ENCODE data around the gene OR1E1. TPM values are rescaled to one million over a fixed set of nuclear protein-coding genes. Genes with fewer than 3 reads are reported as not detected.
"Not testable (repeated sequence)": the region's sequence is repeated elsewhere in the genome, so short reads cannot be mapped to it uniquely, and the experiment has no call there.

The OR1E1 gene
- total and polyA plus RNA-seq, 12 donors = not detected

DNA sequence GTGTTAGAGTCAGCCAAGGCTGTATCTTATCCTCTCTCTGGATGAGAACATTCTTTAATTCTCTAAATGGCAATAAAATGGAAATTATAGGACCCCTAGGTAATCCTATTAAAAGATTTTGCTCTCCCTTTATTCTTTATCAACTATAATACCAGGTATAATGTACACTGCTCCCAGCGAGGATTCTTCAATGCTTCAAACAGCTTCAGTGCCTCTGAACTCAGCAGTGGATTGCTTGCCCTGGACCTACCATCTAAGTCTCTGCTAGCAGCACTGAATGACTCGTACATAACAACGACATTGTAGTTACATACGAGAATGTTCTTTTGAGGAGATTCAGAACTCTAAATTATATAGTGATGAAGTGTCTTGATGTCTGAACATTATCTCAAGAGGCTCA is 8.4 kb downstream of the OR1E1 start:
- no peaks in the 10 kb centered on the region for H3K36me3 ChIP-seq (replicated peaks in 1 of 2)
- no peaks in the 10 kb centered on the region for H3K4me1 ChIP-seq (replicated peaks in 1 of 2)
- no peak overlapping the region for H3K27ac ChIP-seq
- H3K9me3 ChIP-seq (replicated peaks in 1 of 3) = no peaks in the 10 kb centered on the region
- no peak for TF ChIP-seq POLR2A (IDR thresholded peaks at IDR 0.05)
- TF ChIP-seq, protein P1, sequence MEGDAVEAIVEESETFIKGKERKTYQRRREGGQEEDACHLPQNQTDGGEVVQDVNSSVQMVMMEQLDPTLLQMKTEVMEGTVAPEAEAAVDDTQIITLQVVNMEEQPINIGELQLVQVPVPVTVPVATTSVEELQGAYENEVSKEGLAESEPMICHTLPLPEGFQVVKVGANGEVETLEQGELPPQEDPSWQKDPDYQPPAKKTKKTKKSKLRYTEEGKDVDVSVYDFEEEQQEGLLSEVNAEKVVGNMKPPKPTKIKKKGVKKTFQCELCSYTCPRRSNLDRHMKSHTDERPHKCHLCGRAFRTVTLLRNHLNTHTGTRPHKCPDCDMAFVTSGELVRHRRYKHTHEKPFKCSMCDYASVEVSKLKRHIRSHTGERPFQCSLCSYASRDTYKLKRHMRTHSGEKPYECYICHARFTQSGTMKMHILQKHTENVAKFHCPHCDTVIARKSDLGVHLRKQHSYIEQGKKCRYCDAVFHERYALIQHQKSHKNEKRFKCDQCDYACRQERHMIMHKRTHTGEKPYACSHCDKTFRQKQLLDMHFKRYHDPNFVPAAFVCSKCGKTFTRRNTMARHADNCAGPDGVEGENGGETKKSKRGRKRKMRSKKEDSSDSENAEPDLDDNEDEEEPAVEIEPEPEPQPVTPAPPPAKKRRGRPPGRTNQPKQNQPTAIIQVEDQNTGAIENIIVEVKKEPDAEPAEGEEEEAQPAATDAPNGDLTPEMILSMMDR (IDR thresholded peaks at IDR 0.05) = no peak
- peaks cover 12% of the 10 kb centered on the region for H3K27me3 ChIP-seq
- intact Hi-C loops (cut with DNase I) = no loop called here
- WGBS, 4 donors = 59 to 67% (median 61%) methylated on average over 4 of the region's 4 CpGs
- DNase-seq = no peak
- H3K4me3 ChIP-seq = no peak overlapping the region

GRCh38 chr17:3385869-3386816 is 12.1 kb downstream of the OR1E1 start, which contains the start of gene OR3A2:
Gene OR3A2 (minus strand): TSS chr17:3386308.
- H3K4me3 ChIP-seq = no peak within 1 kb of the TSS
- intact Hi-C loops (cut with DNase I) = no loop called here
- TF ChIP-seq POLR2A (IDR thresholded peaks at IDR 0.05) = no peak
- TF ChIP-seq, protein P1 (IDR thresholded peaks at IDR 0.05) = no peak
- H3K27ac ChIP-seq = no peak within 1 kb of the TSS
- no peak for DNase-seq
- WGBS, 4 donors = 22 to 37% (median 27%) methylated on average over 38 to 92 of the region's 92 CpGs
- no peaks in the 10 kb centered on the region for H3K4me1 ChIP-seq (replicated peaks in 1 of 2)
- H3K9me3 ChIP-seq (replicated peaks in 1 of 3) = no peaks in the 10 kb centered on the region
- no peaks in the 10 kb centered on the region for H3K36me3 ChIP-seq (replicated peaks in 1 of 2)
- H3K27me3 ChIP-seq = peaks cover 10% of the 10 kb centered on the region

DNA sequence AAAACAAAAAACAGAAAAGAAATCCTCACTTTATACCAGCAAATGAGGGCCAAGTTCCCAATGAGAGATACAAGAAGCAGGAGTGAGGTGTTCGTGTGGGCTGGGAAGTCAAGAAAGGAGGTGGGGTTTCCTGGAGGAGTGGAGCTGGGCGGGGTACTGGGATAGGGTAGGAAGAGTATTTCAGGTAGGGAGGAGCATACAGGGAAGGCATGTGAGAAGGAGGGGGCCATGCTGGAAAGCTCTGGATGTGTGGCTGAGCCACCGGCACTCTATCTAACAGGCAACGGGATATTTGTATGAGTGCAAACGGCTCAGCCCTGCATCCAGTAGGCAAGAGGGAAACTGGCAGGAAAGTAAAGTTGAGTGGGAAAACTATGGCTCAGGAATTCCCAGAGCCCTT is 16.3 kb downstream of the OR1E1 start:
- TF ChIP-seq, protein P1 (IDR thresholded peaks at IDR 0.05) = no peak
- no peak for TF ChIP-seq POLR2A (IDR thresholded peaks at IDR 0.05)
- Histone ChIP-seq H3K27me3 (peaks cover 10% of the 10 kb centered on the region), H3K9me3 (replicated peaks in 1 of 3) (no peaks in the 10 kb centered on the region), H3K27ac (no peak overlapping the region), H3K4me3 (no peak overlapping the region), H3K36me3 (replicated peaks in 1 of 2) (no peaks in the 10 kb centered on the region), H3K4me1 (replicated peaks in 1 of 2) (no peaks in the 10 kb centered on the region)
- 53 to 82% (median 70%) methylated on average over 5 of the region's 5 CpGs for WGBS, 4 donors
- no peak for DNase-seq
- intact Hi-C loops (cut with DNase I) = no loop called here

GRCh38 chr17:3378321-3378720 is 19.9 kb downstream of the OR1E1 start:
- Histone ChIP-seq H3K36me3 (replicated peaks in 1 of 2) (no peaks in the 10 kb centered on the region), H3K9me3 (replicated peaks in 1 of 3) (no peaks in the 10 kb centered on the region), H3K27ac (no peak overlapping the region), H3K4me1 (replicated peaks in 1 of 2) (no peaks in the 10 kb centered on the region), H3K27me3 (no peaks in the 10 kb centered on the region), H3K4me3 (no peak overlapping the region)
- intact Hi-C loops (cut with DNase I) = no loop called here
- DNase-seq = no peak
- WGBS, 4 donors = 53 to 80% (median 69%) methylated on average over 2 to 8 of the region's 8 CpGs
- no peak for TF ChIP-seq POLR2A (IDR thresholded peaks at IDR 0.05)
- TF ChIP-seq, protein P1 (IDR thresholded peaks at IDR 0.05) = no peak

DNA sequence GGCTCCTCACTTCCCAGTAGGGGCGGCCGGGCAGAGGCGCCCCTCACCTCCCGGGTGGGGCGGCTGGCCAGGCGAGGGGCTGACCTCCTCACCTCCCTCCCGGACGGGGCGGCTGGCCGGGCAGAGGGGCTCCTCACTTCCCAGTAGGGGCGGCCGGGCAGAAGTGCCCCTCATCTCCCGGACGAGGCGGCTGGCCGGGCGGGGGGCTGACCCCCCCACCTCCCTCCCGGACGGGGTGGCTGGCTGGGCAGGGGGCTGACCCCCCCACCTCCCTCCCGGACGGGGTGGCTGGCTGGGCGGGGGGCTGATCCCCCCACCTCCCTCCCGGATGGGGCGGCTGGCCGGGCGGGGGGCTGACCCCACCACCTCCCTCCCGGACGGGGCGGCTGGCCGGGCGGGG is 27.0 kb downstream of the OR1E1 start:
- 93 to 98% methylated on average over 9 to 29 of the region's 31 CpGs; no CpG with 5 or more reads in 2 of the 4 donors for WGBS, 4 donors
- H3K9me3 ChIP-seq (replicated peaks in 1 of 3); H3K4me3 ChIP-seq; DNase-seq; H3K4me1 ChIP-seq (replicated peaks in 1 of 2); H3K36me3 ChIP-seq (replicated peaks in 1 of 2); H3K27me3 ChIP-seq; intact Hi-C loops (cut with DNase I); H3K27ac ChIP-seq: not testable (repeated sequence)
